ENCODE data around the gene PARM1.

Gene PARM1

DNA sequence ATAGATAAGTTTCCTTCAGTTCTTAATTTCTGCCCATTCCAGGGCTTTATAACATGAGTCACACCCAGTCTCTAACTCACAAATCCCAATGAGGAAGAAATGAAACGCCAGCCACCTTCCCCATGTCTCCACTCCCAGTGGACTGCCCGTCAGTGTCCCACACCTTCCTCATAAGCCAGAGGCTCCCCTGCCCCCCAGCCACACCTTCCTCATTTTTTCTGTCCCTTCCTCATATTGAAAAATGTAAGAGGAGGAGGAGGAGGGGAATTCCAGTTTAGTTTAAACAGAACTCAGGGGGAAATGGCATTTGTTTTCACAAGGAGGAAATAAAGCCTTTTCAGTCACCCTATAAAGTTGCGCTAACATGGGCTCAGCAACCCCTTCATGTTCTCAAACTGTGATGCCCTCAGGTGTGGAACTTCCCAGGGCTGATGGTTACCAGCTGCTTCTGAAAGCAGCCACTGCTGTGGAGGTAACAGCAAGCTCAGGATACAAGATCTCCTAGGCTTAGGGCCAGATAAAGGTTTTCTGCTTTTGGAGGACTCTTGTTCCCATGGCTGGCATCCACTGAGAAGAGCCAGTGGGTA is 97.8 kb downstream of the PARM1 start:
- no peak for DNase-seq (ENCODE audit: low read depth)

DNA sequence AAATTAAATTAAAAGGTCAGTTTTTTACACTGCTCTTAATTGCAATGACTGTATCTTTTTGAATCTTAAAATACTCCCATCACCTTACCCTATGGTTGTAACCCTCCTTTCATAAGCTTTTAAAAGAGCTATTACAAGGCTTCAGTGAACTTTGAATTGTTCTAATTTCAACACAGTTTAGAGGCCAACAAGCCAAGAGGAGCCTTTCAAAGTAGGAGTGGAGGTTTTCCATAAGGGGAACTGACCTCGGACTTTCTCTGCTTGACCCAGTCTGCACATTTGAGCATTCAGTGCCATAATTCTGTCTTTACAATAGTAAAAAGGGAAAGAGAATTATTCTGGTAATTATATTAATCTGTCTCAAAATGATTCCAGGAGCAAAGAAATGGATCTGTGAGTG is 98.9 kb downstream of the PARM1 start:
- no peak for DNase-seq (ENCODE audit: low read depth)

DNA sequence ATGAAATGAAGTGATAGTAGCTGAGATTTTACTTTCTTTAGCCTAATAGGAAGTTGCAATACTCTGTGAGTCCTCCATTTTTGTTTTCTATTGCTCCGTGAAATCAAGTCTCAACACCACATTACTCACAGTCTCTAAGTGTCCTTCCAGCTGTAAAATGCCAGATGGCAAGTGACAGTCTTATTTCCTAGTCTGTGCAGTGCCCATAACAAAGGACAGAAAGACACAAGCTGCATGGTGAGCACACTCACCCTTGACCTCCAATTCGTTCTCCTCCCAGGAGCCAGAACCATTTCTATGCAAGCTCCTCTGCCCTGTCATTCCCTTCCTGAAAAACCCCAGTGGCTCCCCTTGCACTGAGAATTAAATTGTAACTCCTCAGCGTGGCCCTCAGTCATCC is 101.6 kb downstream of the PARM1 start:
- DNase-seq (ENCODE audit: low read depth), result no peak

DNA sequence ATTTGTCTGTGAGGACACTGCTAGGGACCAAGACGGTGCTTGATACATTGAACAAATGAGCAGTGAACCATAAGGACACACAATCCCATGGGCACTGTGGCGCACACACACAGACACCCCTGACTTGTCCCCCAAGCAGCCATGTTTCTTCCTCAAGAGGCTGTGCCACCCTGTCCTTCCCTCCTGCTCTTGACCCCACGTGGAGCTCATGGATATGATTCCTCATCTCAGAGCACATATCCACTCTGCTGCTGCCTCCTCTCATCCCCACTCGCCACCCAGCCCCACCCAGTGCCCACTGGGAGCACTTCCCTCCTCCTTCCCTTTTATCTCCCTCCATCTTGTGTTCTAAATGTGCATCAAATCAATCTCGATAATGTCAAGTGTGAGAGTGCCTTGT is 102.4 kb downstream of the PARM1 start:
- no peak for DNase-seq (ENCODE audit: low read depth)

DNA sequence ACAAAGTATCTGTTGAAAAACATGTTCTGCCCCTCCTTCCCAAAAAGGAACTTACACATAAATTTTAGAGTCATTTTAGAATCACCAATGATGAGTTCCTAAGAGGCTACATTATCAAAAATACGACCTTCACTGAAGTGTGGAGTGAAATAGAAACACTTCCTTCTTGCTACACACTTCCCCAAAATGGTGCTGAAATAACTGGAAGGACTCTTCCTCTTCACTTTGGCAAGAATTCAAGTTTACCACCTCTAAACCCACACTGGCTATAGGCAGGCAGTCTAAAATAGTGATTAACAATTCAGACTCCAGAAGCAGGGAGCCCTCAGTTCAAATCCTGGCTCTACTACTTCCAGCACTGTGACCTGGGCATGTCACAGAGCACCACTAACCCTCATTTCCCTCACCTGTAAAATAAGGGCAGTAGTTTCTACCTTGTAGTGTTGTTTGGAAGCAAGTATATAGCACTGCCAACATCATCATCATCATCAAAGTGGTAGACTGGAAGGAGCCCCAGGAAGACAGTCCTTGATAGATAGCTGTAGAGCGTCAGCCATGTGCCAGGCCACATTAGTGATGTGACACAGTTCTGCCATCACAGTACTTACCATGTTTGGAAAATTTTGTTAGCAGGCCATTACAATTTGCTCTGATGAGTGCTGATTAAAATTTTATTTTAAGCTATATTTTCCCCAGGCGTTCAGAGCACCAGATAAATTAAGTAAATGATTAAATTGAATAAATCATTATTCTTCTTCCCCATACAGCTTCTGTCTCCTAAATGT is 103.3 kb downstream of the PARM1 start:
- DNase-seq (ENCODE audit: low read depth), result no peak

GRCh38 chr4:75037252-75037651 is 104.3 kb downstream of the PARM1 start:
- DNase-seq (ENCODE audit: low read depth), result no peak

DNA sequence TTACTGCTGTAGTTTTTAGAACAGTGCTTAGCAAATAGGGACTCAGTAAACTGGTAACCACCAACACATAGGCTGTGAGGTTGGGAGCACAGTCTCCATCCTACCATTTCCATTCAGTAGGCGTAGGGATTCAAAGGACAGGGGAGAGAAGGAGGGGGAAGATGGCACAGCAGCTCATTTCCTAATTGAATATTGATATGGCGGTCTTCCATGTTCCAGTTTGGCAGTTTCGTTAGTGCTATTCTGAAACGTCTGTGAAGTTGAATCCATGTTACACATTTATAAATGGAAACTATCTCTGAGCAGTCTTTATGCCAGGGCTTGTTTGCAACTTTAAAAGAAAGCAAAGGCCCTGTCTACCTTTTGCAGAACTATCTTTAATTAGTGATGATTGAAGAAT is 105.5 kb downstream of the PARM1 start:
- no peak for DNase-seq (ENCODE audit: low read depth)

- DNase-seq (ENCODE audit: low read depth), result no peak
Measured at GRCh38 chr4:75040703-75041102, 107.8 kb downstream of the PARM1 start.

- no peak for DNase-seq (ENCODE audit: low read depth)
Measured at GRCh38 chr4:75042601-75043208, 109.8 kb downstream of the PARM1 start.

DNA sequence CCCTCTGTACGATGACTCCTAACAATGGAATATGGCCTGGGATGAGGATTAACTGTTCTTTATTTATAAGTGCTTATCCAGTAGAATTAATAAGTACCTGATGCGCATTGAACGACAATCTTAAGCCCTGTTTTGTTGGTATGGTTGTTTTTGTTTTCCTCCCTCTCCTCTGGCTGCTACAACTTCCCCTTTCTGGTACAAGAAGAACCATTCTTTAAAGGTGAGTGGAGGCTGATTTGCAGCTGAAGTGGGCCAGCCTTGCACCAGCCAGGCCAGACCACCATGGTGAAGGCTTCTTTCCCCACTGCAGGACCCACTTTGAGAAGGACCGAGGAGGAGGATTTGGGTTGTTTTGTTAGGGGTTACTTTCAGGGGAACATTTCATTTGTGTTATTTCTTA is 113.3 kb downstream of the PARM1 start:
- DNase-seq (ENCODE audit: low read depth), result no peak

DNA sequence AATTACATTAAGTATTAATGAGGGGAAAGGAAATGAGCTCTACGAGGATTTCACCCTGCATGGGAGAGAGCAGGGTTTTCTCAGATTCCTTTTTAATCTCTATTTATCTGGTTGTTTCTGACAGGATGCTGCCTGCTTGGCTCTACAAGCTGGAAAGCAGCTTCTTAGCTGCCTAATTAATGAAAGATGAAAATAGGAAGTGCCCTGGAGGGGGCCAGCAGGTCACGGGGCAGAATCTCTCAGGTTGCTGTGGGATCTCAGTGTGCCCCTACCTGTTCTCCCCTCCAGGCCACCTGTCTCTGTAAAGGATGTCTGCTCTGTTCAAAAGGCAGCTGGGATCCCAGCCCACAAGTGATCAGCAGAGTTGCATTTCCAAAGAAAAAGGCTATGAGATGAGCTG is 113.7 kb downstream of the PARM1 start:
- DNase-seq (ENCODE audit: low read depth), result no peak

DNA sequence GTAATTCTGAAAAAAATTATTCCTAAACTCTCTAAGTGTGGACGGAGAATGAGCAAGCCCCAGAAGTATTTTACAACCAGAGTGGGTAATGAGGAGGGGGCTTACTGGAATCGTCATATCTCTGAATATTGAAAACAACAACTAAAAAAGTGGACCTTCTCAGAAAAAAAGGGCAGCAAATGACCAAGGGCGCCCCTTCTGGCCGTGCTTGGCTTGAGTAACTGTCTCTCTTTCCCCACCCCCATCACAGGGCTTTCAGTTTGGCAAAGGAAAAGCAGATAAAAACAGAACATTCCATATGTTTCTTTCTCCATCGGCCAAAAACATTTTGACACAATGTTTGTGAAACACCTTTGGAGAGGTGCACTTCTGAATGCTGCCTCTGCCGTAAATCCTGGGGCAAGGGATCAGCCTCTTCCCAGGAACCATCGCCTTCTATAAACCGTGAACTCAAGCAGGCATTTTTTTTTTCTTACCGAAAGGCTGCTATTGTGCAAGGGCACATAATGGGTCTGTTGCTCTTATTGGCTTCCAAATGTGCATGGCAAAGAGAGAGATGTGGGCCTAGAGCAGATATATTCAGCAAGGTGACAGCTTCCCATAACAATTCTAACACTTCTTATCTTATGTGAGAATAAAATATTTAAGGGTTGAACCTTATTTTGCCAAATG is 115.4 kb downstream of the PARM1 start:
- DNase-seq (ENCODE audit: low read depth), result no peak

DNA sequence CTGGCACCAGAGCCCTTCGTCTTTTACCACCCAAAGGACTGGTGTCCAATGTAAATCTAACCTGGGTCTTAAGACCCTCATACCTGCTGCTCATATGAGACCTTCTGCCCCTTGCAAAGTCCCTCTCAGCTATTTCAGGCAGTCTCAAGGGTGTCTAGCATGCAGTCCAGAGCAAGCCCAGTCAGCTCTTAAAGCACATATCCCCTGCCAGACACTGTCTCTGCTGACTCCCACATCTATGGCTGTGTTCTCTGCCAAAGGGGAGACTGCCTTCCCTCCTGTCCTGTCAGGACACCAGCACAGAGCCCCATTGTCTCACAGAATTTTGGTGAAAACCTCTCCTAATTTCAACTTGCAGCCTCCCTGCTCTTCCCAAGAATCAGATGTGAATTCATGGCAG is 118.5 kb downstream of the PARM1 start:
- no peak for DNase-seq (ENCODE audit: low read depth)

GRCh38 chr4:75053352-75053751 is 120.4 kb downstream of the PARM1 start:
- no peak for DNase-seq (ENCODE audit: low read depth)

DNA sequence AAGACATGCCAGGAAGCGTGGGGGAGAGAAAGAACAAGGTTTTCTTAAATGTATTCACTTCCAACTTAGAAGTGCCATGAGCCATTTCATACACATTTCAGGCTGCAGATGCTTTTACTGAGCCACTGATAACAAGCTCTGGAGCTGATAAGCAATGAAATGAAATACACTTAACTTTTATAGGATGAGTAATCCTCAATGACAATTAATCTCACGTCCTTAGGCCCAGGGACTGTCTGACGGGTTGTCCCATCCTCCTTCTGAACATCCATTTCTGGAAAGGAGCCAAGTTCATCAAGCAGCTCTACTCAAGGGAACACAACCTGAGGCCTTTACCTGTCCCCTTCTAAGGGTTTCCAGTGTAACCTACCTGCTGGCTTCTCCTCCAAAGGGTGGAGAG is 121.2 kb downstream of the PARM1 start:
- no peak for DNase-seq (ENCODE audit: low read depth)

DNA sequence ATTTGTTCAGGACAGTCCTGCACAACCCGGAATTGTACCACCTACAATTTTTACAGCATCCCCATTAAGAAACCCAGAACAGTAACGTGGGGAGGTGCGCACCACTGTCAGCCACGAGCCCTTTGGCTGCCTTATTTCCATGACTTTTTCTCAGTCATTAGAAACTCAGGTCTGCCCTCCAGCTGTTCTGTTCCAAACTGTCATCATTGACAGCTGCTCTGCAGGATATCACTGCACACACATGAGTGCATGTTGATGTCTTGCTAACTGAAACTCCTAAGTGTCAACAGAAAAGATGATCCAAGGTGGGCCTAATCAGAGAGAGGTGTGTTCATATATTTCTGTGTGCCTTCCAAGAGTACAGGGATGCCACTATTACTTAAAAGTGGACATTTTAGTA is 123.4 kb downstream of the PARM1 start:
- no peak for DNase-seq (ENCODE audit: low read depth)

DNA sequence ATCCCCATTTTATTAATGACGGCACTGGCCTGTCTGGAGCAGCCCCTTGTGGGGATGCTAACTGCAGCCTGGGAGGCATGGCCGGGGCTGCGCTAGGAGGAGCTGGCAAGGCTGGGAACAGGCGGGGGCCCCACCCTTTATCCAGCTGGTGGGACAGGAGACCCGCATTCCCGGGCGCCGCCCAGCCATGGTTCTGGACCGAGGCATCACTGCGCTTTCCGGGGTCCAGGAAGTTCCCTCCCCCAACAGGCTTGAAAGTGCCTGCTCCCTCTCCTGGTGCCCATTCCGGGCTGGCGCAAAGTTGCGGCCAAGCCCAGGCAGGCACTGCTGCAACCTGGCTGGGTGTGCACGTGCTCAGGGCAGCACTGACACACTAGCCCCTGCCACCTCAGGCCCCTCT is 124.5 kb downstream of the PARM1 start:
- no peak for DNase-seq (ENCODE audit: low read depth)

DNA sequence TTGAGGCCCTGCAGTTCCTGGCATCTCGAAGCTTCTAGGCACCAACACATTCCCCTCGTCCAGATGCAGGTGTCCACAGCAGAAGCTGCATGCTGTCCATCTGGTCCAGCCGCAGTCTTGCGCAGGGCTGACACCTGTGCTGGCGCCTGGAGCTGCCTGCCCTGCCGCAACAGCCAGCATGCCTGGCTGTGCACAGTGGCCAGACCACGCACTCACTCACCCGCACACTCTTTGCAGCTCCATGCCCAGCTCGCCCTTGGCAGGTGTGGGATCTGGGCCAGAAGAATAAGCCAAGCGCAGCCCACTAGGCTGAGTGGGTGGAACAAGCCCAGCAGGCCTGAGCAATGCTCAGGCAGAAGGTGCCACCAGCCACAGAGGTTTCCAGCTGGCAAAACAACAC is 125.6 kb downstream of the PARM1 start:
- no peak for DNase-seq (ENCODE audit: low read depth)

GRCh38 chr4:75063433-75063832 is 130.5 kb downstream of the PARM1 start:
- no peak for DNase-seq (ENCODE audit: low read depth)

GRCh38 chr4:75065909-75066308 is 133.0 kb downstream of the PARM1 start:
- DNase-seq (ENCODE audit: low read depth), result no peak

- no peak for DNase-seq (ENCODE audit: low read depth)
Measured at GRCh38 chr4:75069493-75070074, 136.7 kb downstream of the PARM1 start.

DNA sequence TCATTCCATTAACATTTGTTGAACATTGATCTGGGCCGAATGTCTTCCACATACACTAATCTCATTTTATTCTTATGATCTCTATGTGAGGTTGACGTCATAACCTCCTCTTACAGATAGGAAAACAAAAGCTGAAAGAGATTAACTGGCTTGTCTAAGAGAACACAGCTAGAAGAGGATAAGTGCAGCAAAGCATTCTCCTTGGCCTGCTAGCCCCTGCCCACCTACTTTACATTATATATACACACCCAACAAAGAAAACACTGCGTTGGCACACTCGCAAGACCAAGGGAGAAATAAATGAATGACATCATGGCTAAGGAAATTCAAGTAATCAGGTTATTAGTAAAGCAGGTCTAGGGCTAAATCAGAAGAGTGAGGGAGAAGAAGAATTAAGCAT is 138.4 kb downstream of the PARM1 start:
- DNase-seq (ENCODE audit: low read depth), result no peak

- DNase-seq (ENCODE audit: low read depth), result no peak
Measured at GRCh38 chr4:75080888-75081287, 148.0 kb downstream of the PARM1 start.

Data from stimulated activated CD8-positive, alpha-beta memory T cell treated with anti-CD3 and anti-CD28 coated beads, Interleukin-15, amount 100 ng/mL, for 24 hours (primary cell).